Jurkat, Clone E6-1 (cell line): ENCODE data around the gene RAB6A.

ENCODE experiments used
- DNase-seq: peaks from one replicate; pipeline ENCODE4 v3.0.0-alpha.2; 2011; ENCODE audit warnings: low read depth, low spot score
- H3K4me3 ChIP-seq: 2 replicates; pipeline ENCODE4 v1.5.1; 2011; ENCODE audit warnings: mild to moderate bottlenecking, low read length, control low read depth, moderate library complexity

Gene RAB6A

GRCh38 chr11:73663604-73664495, 97.0 kb downstream of the RAB6A start:
- H3K4me3 ChIP-seq, result no peak overlapping the region
- no peak for DNase-seq

- DNase-seq, result no peak
- no peak overlapping the region for H3K4me3 ChIP-seq
Measured at GRCh38 chr11:73662445-73663157, 98.3 kb downstream of the RAB6A start.

GRCh38 chr11:73661035-73661628, 99.7 kb downstream of the RAB6A start:
- H3K4me3 ChIP-seq, result no peak overlapping the region
- no peak for DNase-seq

- no peak for DNase-seq
- H3K4me3 ChIP-seq, result no peak overlapping the region
Measured at GRCh38 chr11:73660497-73661034, 100.3 kb downstream of the RAB6A start.

- H3K4me3 ChIP-seq, result no peak overlapping the region
- DNase-seq, result no peak
Measured at GRCh38 chr11:73659961-73660360, 100.9 kb downstream of the RAB6A start.

GRCh38 chr11:73656985-73657384, 103.9 kb downstream of the RAB6A start:
- DNase-seq, result no peak
- H3K4me3 ChIP-seq, result no peak overlapping the region

- H3K4me3 ChIP-seq, result no peak overlapping the region
- no peak for DNase-seq
Measured at GRCh38 chr11:73655686-73656085, 105.2 kb downstream of the RAB6A start.

- H3K4me3 ChIP-seq, result no peak overlapping the region
- no peak for DNase-seq
Measured at GRCh38 chr11:73654482-73655021, 106.3 kb downstream of the RAB6A start.

- H3K4me3 ChIP-seq, result no peak overlapping the region
- no peak for DNase-seq
Measured at GRCh38 chr11:73653996-73654395, 106.9 kb downstream of the RAB6A start.

- DNase-seq, result no peak
Measured at GRCh38 chr11:73652856-73653559, 107.9 kb downstream of the RAB6A start.

GRCh38 chr11:73652046-73652730, 108.7 kb downstream of the RAB6A start:
- no peak for DNase-seq
- H3K4me3 ChIP-seq, result no peak overlapping the region

More at GRCh38 chr11:73652856-73653559, 107.9 kb downstream of the RAB6A start:
- no peak overlapping the region for H3K4me3 ChIP-seq

GRCh38 chr11:73651661-73652045, 109.2 kb downstream of the RAB6A start:
- no peak overlapping the region for H3K4me3 ChIP-seq
- no peak for DNase-seq

GRCh38 chr11:73651252-73651651, 109.6 kb downstream of the RAB6A start:
- no peak overlapping the region for H3K4me3 ChIP-seq
- DNase-seq, result no peak

GRCh38 chr11:73650400-73650799, 110.5 kb downstream of the RAB6A start:
- no peak overlapping the region for H3K4me3 ChIP-seq
- DNase-seq, result no peak

- no peak overlapping the region for H3K4me3 ChIP-seq
- no peak for DNase-seq
Measured at GRCh38 chr11:73649206-73649605, 111.7 kb downstream of the RAB6A start.

GRCh38 chr11:73648571-73649046, 112.3 kb downstream of the RAB6A start:
- no peak overlapping the region for H3K4me3 ChIP-seq
- no peak for DNase-seq

- no peak for DNase-seq
- peak overlapping the region; percentile 56 for H3K4me3 ChIP-seq
Measured at GRCh38 chr11:73648121-73648520, 112.8 kb downstream of the RAB6A start.

- peak; percentile 89 for DNase-seq
- peak overlapping the region; percentile 56 for H3K4me3 ChIP-seq
Measured at GRCh38 chr11:73647459-73648100, 113.3 kb downstream of the RAB6A start.
